HG02623 (cell line): Measurements from ENCODE around the gene DIPK2B.

Source experiments
- ATAC-seq: cut with Tn5 transposase; IDR thresholded peaks from one replicate; pipeline ENCODE4 v1.9.1; 2021; ENCODE audit warnings: moderate library complexity; ENCODE audit not compliant: unreplicated experiment

DIPK2B gene

GRCh38 chrX:45164021-45164621 lies 36.6 kb downstream of the DIPK2B start:
- no peak for ATAC-seq

- no peak for ATAC-seq
Observed at GRCh38 chrX:45157647-45158046, 43.0 kb downstream of the DIPK2B start.

- no peak for ATAC-seq
Observed at GRCh38 chrX:45154462-45154861, 46.2 kb downstream of the DIPK2B start.

DNA sequence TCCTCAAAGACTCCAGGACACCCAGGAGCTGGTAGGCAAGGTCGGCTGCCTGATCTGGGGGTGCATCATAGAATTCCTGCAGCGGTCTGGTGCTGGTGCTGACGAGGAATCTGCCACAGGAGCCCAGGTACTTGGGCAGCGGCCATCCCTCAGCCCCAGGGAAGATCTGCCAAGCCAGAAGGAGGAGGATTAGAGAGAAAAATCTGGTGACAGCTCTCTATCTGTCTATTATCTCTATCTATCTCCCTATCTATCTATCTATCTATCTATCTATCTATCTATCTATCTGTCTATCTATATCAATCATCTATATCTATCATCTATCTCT lies 46.7 kb downstream of the DIPK2B start:
- ATAC-seq, result no peak
